Thyroid gland (tissue), 4 donors: Measurements from ENCODE around the gene RRBP1.

Source experiments
- POLR2A ChIP-seq, 2 donors: fragments of 450-650 bp; IDR thresholded peaks; one replicate each; pipeline ENCODE4 v1.6.1; 2017; ENCODE audit warnings: antibody characterized with exemption in 2 of 2, mild to moderate bottlenecking in 2 of 2, moderate library complexity in 1 of 2
- TF ChIP-seq, protein P1 (sequence below), 6 experiments: fragments of 200-600 bp in 3 of 6; fragments of 450-650 bp in 3 of 6; sonication (generic) in 3 of 6; IDR thresholded peaks; one replicate each; pipeline ENCODE4 v1.5.1; 2016 to 2019; ENCODE audit warnings: antibody characterized with exemption in 6 of 6, mild to moderate bottlenecking in 2 of 6, inconsistent platforms in 1 of 6, moderate library complexity in 1 of 6

DNA sequence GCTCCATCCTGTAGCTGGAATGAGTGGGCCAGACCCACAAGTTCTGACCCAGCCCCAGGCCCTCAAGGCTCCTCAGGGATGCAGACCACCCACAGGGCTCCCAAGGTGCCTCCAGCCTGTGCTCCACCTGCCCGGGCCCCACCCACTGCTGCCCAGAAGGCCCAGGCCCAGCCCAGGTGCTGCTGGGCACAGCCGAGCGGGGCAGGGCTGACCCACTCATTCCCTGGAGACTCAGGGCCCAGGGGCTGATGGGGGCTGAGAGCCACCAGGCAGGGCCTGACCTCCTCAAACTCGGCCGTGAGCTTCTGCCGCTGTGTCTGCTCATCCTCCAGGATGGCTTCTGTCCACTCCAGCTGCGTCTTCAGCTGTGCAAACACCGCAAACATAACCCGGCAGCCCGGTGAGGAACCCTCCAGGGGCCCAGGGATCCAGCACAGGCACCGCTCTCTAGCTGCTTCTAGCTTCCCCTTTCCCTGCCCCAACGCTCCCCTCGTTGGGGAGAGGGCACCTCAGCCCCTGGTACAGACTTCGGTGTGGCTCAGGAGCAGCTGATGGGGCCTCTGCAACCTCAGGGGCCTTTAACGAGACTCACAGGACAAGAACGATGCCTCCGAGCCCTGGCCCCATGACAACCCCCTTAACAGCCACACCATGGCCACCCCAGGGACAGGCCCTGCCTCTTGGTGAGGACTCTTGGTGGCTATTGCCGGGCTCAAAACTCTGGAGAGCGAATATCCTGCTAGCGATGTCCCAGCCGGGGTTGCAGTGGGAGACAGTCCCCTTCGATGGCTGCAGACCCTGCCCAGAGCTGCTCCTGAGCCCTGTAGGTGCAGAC, 66.2 kb downstream of the RRBP1 start:
- no peak for TF ChIP-seq POLR2A (IDR thresholded peaks at IDR 0.05)
- TF ChIP-seq, protein P1, sequence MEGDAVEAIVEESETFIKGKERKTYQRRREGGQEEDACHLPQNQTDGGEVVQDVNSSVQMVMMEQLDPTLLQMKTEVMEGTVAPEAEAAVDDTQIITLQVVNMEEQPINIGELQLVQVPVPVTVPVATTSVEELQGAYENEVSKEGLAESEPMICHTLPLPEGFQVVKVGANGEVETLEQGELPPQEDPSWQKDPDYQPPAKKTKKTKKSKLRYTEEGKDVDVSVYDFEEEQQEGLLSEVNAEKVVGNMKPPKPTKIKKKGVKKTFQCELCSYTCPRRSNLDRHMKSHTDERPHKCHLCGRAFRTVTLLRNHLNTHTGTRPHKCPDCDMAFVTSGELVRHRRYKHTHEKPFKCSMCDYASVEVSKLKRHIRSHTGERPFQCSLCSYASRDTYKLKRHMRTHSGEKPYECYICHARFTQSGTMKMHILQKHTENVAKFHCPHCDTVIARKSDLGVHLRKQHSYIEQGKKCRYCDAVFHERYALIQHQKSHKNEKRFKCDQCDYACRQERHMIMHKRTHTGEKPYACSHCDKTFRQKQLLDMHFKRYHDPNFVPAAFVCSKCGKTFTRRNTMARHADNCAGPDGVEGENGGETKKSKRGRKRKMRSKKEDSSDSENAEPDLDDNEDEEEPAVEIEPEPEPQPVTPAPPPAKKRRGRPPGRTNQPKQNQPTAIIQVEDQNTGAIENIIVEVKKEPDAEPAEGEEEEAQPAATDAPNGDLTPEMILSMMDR (IDR thresholded peaks at IDR 0.05) = no peak
